22Rv1 (cell line): ENCODE results near the gene JAKMIP1.

Source experiments
- H3K27ac ChIP-seq: fragments of 450-650 bp; 2 replicates; pipeline ENCODE4 v1.5.1; 2017
- CTCF ChIP-seq: fragments of 450-650 bp; IDR thresholded peaks from 2 replicates; pipeline ENCODE4 v1.5.1; 2017; ENCODE audit warnings: mild to moderate bottlenecking
- ZFX ChIP-seq: fragments of 450-650 bp; IDR thresholded peaks from 2 replicates; pipeline ENCODE4 v1.6.1; 2017; ENCODE audit warnings: antibody characterized with exemption, borderline replicate concordance

The JAKMIP1 gene

GRCh38 chr4:6205973-6206372 lies 5.6 kb upstream of the JAKMIP1 start:
- no peak for TF ChIP-seq ZFX
- no peak for TF ChIP-seq CTCF
- H3K27ac ChIP-seq, result no peak overlapping the region

GRCh38 chr4:6205567-6205931 lies 5.2 kb upstream of the JAKMIP1 start:
- no peak overlapping the region for H3K27ac ChIP-seq
- TF ChIP-seq ZFX (no peak), CTCF (no peak)

- TF ChIP-seq CTCF, result no peak
- TF ChIP-seq ZFX, result no peak
- no peak overlapping the region for H3K27ac ChIP-seq
Observed at GRCh38 chr4:6204871-6205566, 4.7 kb upstream of the JAKMIP1 start.

- no peak overlapping the region for H3K27ac ChIP-seq
- TF ChIP-seq CTCF, result no peak
- no peak for TF ChIP-seq ZFX
Observed at GRCh38 chr4:6204098-6204497, 3.7 kb upstream of the JAKMIP1 start.

- H3K27ac ChIP-seq, result no peak overlapping the region
- TF ChIP-seq ZFX, result no peak
- TF ChIP-seq CTCF, result no peak
Observed at GRCh38 chr4:6201580-6202091, 1.3 kb upstream of the JAKMIP1 start.

GRCh38 chr4:6200922-6201362 lies 593 bp upstream of the JAKMIP1 start:
- TF ChIP-seq CTCF (no peak), ZFX (no peak)
- no peak overlapping the region for H3K27ac ChIP-seq

GRCh38 chr4:6199422-6199921 lies 877 bp downstream of the JAKMIP1 start:
- no peak overlapping the region for H3K27ac ChIP-seq
- no peak for TF ChIP-seq ZFX
